ENCODE results near the gene CAND1. TPM values are rescaled to one million over a fixed set of nuclear protein-coding genes. Genes with fewer than 3 reads are reported as not detected.
A peak's percentile ranks its signal among the peaks of the same experiment; 100 is the strongest.

The CAND1 gene
- total RNA-seq (ENCODE audit: unreplicated experiment) = 206 TPM
- long read RNA-seq, full-length matches to known transcripts = 10 of 19 reads
- long read RNA-seq, partial matches to known transcripts = 6 of 19 reads
- long read RNA-seq, other reads (novel, unspliced or antisense) = 3 of 19 reads

DNA sequence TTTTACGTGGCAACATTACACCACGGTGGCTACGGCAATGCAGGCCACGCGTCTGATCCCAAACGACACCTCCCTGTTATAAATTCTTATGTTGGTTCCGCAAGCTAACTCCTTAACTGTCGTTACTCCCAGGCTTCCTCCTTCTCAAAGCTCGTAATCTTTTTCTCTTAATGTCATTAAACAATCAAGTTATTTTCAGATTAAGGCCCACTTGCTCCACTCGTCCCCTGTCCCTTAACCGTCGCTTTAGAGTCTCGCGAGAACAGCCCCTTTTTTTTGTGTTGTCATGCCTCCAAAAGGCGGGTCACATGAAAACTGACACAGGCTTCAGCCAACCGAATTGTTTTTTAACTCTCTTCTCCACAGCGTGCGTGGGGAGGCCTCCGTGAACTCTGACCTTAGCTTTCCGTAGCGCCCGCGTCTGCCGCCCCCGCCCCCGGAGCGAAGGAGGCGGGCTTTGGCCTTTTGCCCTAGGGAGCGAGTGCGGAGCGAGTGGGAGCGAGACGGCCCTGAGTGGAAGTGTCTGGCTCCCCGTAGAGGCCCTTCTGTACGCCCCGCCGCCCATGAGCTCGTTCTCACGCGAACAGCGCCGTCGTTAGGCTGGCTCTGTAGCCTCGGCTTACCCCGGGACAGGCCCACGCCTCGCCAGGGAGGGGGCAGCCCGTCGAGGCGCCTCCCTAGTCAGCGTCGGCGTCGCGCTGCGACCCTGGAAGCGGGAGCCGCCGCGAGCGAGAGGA, at the start of gene CAND1:
Gene CAND1, plus strand, starts transcription at position 463 of the 737 bp plus-strand sequence. CDS start 360 bp downstream, outside the sequence.
- peak; percentile 88 for DNase-seq (ENCODE audit: low spot score)
- TF ChIP-seq CTCF (IDR thresholded peaks at IDR 0.05; ENCODE audit: unreplicated experiment) = no peak
- Mint-ChIP-seq H3K4me3 (ENCODE audit: unreplicated experiment) (peak within 1 kb of the TSS; percentile 99), H3K27ac (ENCODE audit: unreplicated experiment) (peak within 1 kb of the TSS; percentile 100), H3K4me1 (ENCODE audit: unreplicated experiment) (peaks cover 17% of the 10 kb centered on the region), H3K36me3 (ENCODE audit: low read depth, unreplicated experiment) (no peaks in the 10 kb centered on the region), H3K9me3 (ENCODE audit: unreplicated experiment) (no peaks in the 10 kb centered on the region), H3K27me3 (ENCODE audit: unreplicated experiment) (peaks cover 3% of the 10 kb centered on the region)

- TF ChIP-seq CTCF (IDR thresholded peaks at IDR 0.05; ENCODE audit: unreplicated experiment) = no peak
- H3K36me3 Mint-ChIP-seq (ENCODE audit: low read depth, unreplicated experiment) = no peaks in the 10 kb centered on the region
- no peaks in the 10 kb centered on the region for H3K9me3 Mint-ChIP-seq (ENCODE audit: unreplicated experiment)
Measured at GRCh38 chr12:67220065-67220464, 49.1 kb upstream of the CAND1 start.

GRCh38 chr12:67222302-67222701, 46.9 kb upstream of the CAND1 start:
- Mint-ChIP-seq H3K9me3 (ENCODE audit: unreplicated experiment) (no peaks in the 10 kb centered on the region), H3K4me1 (ENCODE audit: unreplicated experiment) (no peaks in the 10 kb centered on the region), H3K27me3 (ENCODE audit: unreplicated experiment) (no peaks in the 10 kb centered on the region), H3K4me3 (ENCODE audit: unreplicated experiment) (no peak overlapping the region), H3K36me3 (ENCODE audit: low read depth, unreplicated experiment) (no peaks in the 10 kb centered on the region), H3K27ac (ENCODE audit: unreplicated experiment) (no peak overlapping the region)
- DNase-seq (ENCODE audit: low spot score) = peak; percentile 12
- peak; percentile 57 for TF ChIP-seq CTCF (IDR thresholded peaks at IDR 0.05; ENCODE audit: unreplicated experiment)

More at GRCh38 chr12:67220065-67220464, 49.1 kb upstream of the CAND1 start:
- peak; percentile 16 for DNase-seq (ENCODE audit: low spot score)
- no peak overlapping the region for H3K4me3 Mint-ChIP-seq (ENCODE audit: unreplicated experiment)
- H3K27me3 Mint-ChIP-seq (ENCODE audit: unreplicated experiment) = no peaks in the 10 kb centered on the region
- no peak overlapping the region for H3K27ac Mint-ChIP-seq (ENCODE audit: unreplicated experiment)
- H3K4me1 Mint-ChIP-seq (ENCODE audit: unreplicated experiment) = no peaks in the 10 kb centered on the region

DNA sequence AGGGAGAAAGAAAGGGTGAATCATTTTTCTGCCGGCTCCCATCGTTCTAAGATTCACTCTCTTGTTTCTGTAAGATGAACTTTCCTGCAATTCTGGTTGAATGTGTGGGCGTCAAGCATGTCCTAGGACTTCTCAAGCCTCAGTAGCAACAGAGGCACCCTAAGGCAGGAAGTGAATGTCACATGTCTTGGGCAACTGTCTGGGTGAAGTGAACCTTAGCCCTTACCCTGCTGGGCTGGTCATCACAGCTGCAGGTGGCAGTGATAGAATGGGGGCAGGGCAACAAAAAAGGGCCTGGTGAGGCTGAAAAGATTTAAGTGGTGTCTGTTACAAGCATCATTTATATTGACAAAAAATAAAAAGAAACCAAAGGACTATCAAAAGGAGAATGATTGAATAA, 45.9 kb upstream of the CAND1 start:
- H3K27ac Mint-ChIP-seq (ENCODE audit: unreplicated experiment) = no peak overlapping the region
- no peaks in the 10 kb centered on the region for H3K27me3 Mint-ChIP-seq (ENCODE audit: unreplicated experiment)

More for the DNA sequence above, 45.9 kb upstream of the CAND1 start:
- H3K36me3 Mint-ChIP-seq (ENCODE audit: low read depth, unreplicated experiment) = no peaks in the 10 kb centered on the region
- TF ChIP-seq CTCF (IDR thresholded peaks at IDR 0.05; ENCODE audit: unreplicated experiment) = no peak
- no peak overlapping the region for H3K4me3 Mint-ChIP-seq (ENCODE audit: unreplicated experiment)
- H3K9me3 Mint-ChIP-seq (ENCODE audit: unreplicated experiment) = no peaks in the 10 kb centered on the region
- DNase-seq (ENCODE audit: low spot score) = no peak
- H3K4me1 Mint-ChIP-seq (ENCODE audit: unreplicated experiment) = no peaks in the 10 kb centered on the region
